Loucy (cell line): ENCODE data around the gene ACAN.

Source experiments
- EZH2phosphoT487 ChIP-seq: fragments of 200-600 bp; IDR thresholded peaks from 2 replicates; pipeline ENCODE4 v1.6.1; 2018; ENCODE audit warnings: antibody characterized with exemption, mild to moderate bottlenecking, moderate library complexity, borderline replicate concordance
- TF ChIP-seq, protein P1 (sequence below): fragments of 200-600 bp; sonication (generic); conservative IDR thresholded peaks from 2 replicates; pipeline ENCODE4 v1.5.1; 2014; ENCODE audit warnings: mild to moderate bottlenecking, antibody characterized with exemption, low read length

DNA sequence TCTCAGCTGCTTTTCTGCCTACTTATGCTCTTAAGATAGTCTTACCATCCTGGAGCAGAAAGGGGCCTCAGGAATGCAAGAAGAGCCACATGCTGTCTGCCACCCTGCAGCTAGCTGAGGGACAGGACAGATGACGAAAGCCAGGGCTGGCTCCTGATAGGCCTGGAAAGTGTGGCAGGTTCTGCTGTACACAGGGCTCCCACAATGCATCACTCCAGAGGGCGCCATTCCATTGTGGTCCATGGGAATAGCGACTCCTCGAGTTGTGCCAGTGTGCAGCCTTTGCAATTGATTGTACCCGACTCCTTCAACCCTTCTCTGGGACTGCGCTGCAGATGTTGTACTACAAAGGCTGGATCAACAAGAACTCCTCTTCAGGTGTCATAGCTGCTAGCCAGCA, 11.2 kb downstream of the ACAN start:
- TF ChIP-seq, protein P1, sequence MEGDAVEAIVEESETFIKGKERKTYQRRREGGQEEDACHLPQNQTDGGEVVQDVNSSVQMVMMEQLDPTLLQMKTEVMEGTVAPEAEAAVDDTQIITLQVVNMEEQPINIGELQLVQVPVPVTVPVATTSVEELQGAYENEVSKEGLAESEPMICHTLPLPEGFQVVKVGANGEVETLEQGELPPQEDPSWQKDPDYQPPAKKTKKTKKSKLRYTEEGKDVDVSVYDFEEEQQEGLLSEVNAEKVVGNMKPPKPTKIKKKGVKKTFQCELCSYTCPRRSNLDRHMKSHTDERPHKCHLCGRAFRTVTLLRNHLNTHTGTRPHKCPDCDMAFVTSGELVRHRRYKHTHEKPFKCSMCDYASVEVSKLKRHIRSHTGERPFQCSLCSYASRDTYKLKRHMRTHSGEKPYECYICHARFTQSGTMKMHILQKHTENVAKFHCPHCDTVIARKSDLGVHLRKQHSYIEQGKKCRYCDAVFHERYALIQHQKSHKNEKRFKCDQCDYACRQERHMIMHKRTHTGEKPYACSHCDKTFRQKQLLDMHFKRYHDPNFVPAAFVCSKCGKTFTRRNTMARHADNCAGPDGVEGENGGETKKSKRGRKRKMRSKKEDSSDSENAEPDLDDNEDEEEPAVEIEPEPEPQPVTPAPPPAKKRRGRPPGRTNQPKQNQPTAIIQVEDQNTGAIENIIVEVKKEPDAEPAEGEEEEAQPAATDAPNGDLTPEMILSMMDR = no peak
- no peak for TF ChIP-seq EZH2phosphoT487
